AML-193 (cell line): ENCODE measurements around the gene TCF3.

ENCODE experiments used
- DNase-seq, 2 experiments: peaks; one replicate each; lab custom pipeline; 2025; lab: John Stamatoyannopoulos, UW

Gene TCF3

GRCh38 chr19:1580957-1581356 lies 71.5 kb downstream of the TCF3 start:
- no peak for DNase-seq

GRCh38 chr19:1580382-1580781 lies 72.0 kb downstream of the TCF3 start:
- DNase-seq = no peak

GRCh38 chr19:1579222-1579621 lies 73.2 kb downstream of the TCF3 start:
- no peak for DNase-seq

GRCh38 chr19:1577929-1578618 lies 74.3 kb downstream of the TCF3 start:
- no peak for DNase-seq

GRCh38 chr19:1577090-1577928 lies 75.1 kb downstream of the TCF3 start:
- no peak for DNase-seq

GRCh38 chr19:1576242-1577089 lies 75.9 kb downstream of the TCF3 start:
- DNase-seq = no peak

GRCh38 chr19:1575323-1576241 lies 76.8 kb downstream of the TCF3 start:
- no peak for DNase-seq

- DNase-seq = no peak
These were observed 77.9 kb downstream of the TCF3 start for GRCh38 chr19:1574354-1575136.

GRCh38 chr19:1572795-1573194 lies 79.6 kb downstream of the TCF3 start:
- DNase-seq = no peak

- no peak for DNase-seq
These were observed 81.1 kb downstream of the TCF3 start for GRCh38 chr19:1571358-1571757.

GRCh38 chr19:1570836-1571235 lies 81.6 kb downstream of the TCF3 start:
- DNase-seq = no peak

- DNase-seq = no peak
These were observed 82.4 kb downstream of the TCF3 start for GRCh38 chr19:1569997-1570396.

GRCh38 chr19:1568320-1569019 lies 83.9 kb downstream of the TCF3 start, which contains the start of gene MEX3D:
Gene MEX3D, minus strand, starts transcription at chr19:1568325. Its CDS starts 267 bp downstream, at chr19:1568058.
- DNase-seq = peak; percentile 8 to 32

GRCh38 chr19:1567848-1568227 lies 84.6 kb downstream of the TCF3 start:
- no peak for DNase-seq

- DNase-seq = no peak
These were observed 85.1 kb downstream of the TCF3 start for GRCh38 chr19:1567116-1567847.

GRCh38 chr19:1566392-1567115 lies 85.9 kb downstream of the TCF3 start:
- DNase-seq = no peak

- DNase-seq = no peak
These were observed 89.2 kb downstream of the TCF3 start for GRCh38 chr19:1563251-1563650.

- no peak for DNase-seq
These were observed 91.1 kb downstream of the TCF3 start for GRCh38 chr19:1561236-1561842.
